HepG2 (cell line): ENCODE measurements around the gene ITPR1. TPM values are rescaled to one million over a fixed set of nuclear protein-coding genes. Genes with fewer than 3 reads are reported as not detected.

Experiments used
- ATAC-seq: fragments of 200-7000 bp; cut with Tn5 transposase; 3 replicates; pipeline ENCODE4 v1.9.1; 2020; ENCODE audit warnings: mild to moderate bottlenecking, moderate library complexity
- BruUV-seq: library from RNA; stranded (reverse); fragments of 400-500 nt; replicated peaks from 2 replicates; lab custom pipeline; 2021; lab: Mats Ljungman, UMichigan
- CTCF ChIA-PET: fragments of 300-600 bp; formaldehyde crosslinking; extraction: SDS; loops from one replicate; lab custom pipeline; 2021; ENCODE audit warnings: low total read pairs, inconsistent platforms, low intra/inter-chr PET ratio; lab: Yijun Ruan, JAX
- POLR2A ChIA-PET: fragments of 350-600 bp; sonication (Branson Sonifier 250); formaldehyde crosslinking; loops from one replicate; lab custom pipeline; 2020; ENCODE audit warnings: antibody characterized with exemption, inconsistent platforms; lab: Yijun Ruan, JAX
- DNase-seq: peaks from one replicate; pipeline ENCODE4 v3.0.0-alpha.2; 2015; ENCODE audit warnings: low spot score
- FAIRE-seq: peaks from 3 replicates; lab custom pipeline; 2011; peaks lifted over from hg19 to GRCh38; lab: Jason Lieb, UNC
- H2AFZ ChIP-seq: one replicate; pipeline ENCODE4 v1.6.1; 2011; ENCODE audit warnings: low read length, inconsistent platforms
- H3K27ac ChIP-seq: fragments of 300-600 bp; 3 replicates; pipeline ENCODE4 v1.8.0; 2011; ENCODE audit warnings: mixed run types, mild to moderate bottlenecking, mixed read lengths, low read length, inconsistent platforms; ENCODE audit not compliant: insufficient read depth; ENCODE audit errors: extremely low read length
- H3K27me3 ChIP-seq, 2 experiments: fragments of 200-600 bp in 1 of 2; 2 replicates in 1 of 2; 3 replicates in 1 of 2; pipeline versions ENCODE4 v1.6.0 to v1.8.0; 2011; ENCODE audit warnings: low read length in 2 of 2, mild to moderate bottlenecking in 2 of 2, moderate library complexity in 2 of 2, inconsistent platforms in 1 of 2; ENCODE audit not compliant: insufficient read depth in 2 of 2, control insufficient read depth in 1 of 2
- H3K36me3 ChIP-seq, 2 experiments: fragments of 200-600 bp in 1 of 2; replicated peaks in 1 of 2; 2 replicates in 1 of 2; 3 replicates in 1 of 2; pipeline versions ENCODE4 v1.5.1 to v1.8.0; 2011; ENCODE audit warnings: low read length in 2 of 2, inconsistent platforms in 1 of 2; ENCODE audit not compliant: insufficient read depth in 2 of 2, control insufficient read depth in 1 of 2
- H3K4me1 ChIP-seq: 2 replicates; pipeline ENCODE4 v1.5.1; 2012; ENCODE audit warnings: low read length, inconsistent platforms; ENCODE audit not compliant: insufficient read depth
- H3K4me2 ChIP-seq: 2 replicates; pipeline ENCODE4 v1.6.0; 2011; ENCODE audit warnings: low read depth, low read length, inconsistent platforms
- H3K4me3 ChIP-seq, 3 experiments: fragments of 200-600 bp in 1 of 3; sonication (generic), shearing (Covaris generic) in 1 of 3; replicated peaks in 1 of 3; 2 replicates each; pipeline ENCODE4 v1.5.1; 2011 to 2016; ENCODE audit warnings: low read length in 3 of 3, inconsistent platforms in 2 of 3, low read depth in 2 of 3, mild to moderate bottlenecking in 2 of 3, control low read depth in 1 of 3, mixed read lengths in 1 of 3; ENCODE audit not compliant: insufficient read depth in 1 of 3
- H3K79me2 ChIP-seq: one replicate; pipeline ENCODE4 v1.6.1; 2011; ENCODE audit warnings: low read length, inconsistent platforms; ENCODE audit not compliant: insufficient read depth
- H3K9ac ChIP-seq: 2 replicates; pipeline ENCODE4 v1.6.0; 2011; ENCODE audit warnings: mild to moderate bottlenecking, low read depth, low read length, inconsistent platforms; ENCODE audit not compliant: insufficient read depth
- H3K9me3 ChIP-seq: 2 replicates; pipeline ENCODE4 v1.5.1; 2012; ENCODE audit warnings: mild to moderate bottlenecking, low read length
- H4K20me1 ChIP-seq: 2 replicates; pipeline ENCODE4 v1.6.0; 2011; ENCODE audit warnings: inconsistent platforms, mild to moderate bottlenecking, low read length, moderate library complexity; ENCODE audit not compliant: insufficient read depth
- AHDC1 ChIP-seq: sonication (generic); formaldehyde crosslinking; IDR thresholded peaks from 2 replicates; pipeline ENCODE4 v1.5.1; 2020; ENCODE audit warnings: mild to moderate bottlenecking, missing genetic modification reagents, borderline replicate concordance
- ARHGAP35 ChIP-seq: sonication (generic); formaldehyde crosslinking; IDR thresholded peaks from 2 replicates; pipeline ENCODE4 v1.9.0; 2022; ENCODE audit warnings: mild to moderate bottlenecking, inconsistent platforms, moderate library complexity, missing genetic modification reagents, borderline replicate concordance
- BCL6 ChIP-seq: IDR thresholded peaks from 2 replicates; pipeline ENCODE4 v1.6.1; 2016; ENCODE audit warnings: missing genetic modification reagents, missing compliant biosample characterization
- BHLHE40 ChIP-seq: IDR thresholded peaks from 2 replicates; pipeline ENCODE4 v1.6.1; 2011; ENCODE audit warnings: low read length, improper control_type of control experiment
- CREM ChIP-seq, 2 experiments: sonication (generic) in 1 of 2; formaldehyde crosslinking in 1 of 2; IDR thresholded peaks; 2 replicates each; pipeline versions ENCODE4 v1.4.0 to v1.6.1; 2016 to 2020; ENCODE audit warnings: antibody characterized with exemption in 1 of 2, mild to moderate bottlenecking in 1 of 2, missing genetic modification reagents in 1 of 2
- E2F2 ChIP-seq: sonication (generic); formaldehyde crosslinking; IDR thresholded peaks from 2 replicates; pipeline ENCODE4 v1.4.0; 2020; ENCODE audit warnings: missing genetic modification reagents, borderline replicate concordance
- FOXA1 ChIP-seq, 2 experiments: fragments of 450-650 bp in 1 of 2; sonication (generic) in 1 of 2; formaldehyde crosslinking in 1 of 2; IDR thresholded peaks; 2 replicates each; pipeline versions ENCODE4 v1.4.0 to v1.6.1; 2016 to 2020; ENCODE audit warnings: missing genetic modification reagents in 1 of 2
- FOXO1 ChIP-seq: sonication (generic); formaldehyde crosslinking; IDR thresholded peaks from 2 replicates; pipeline ENCODE4 v1.4.0; 2020; ENCODE audit warnings: missing genetic modification reagents
- HNRNPLL ChIP-seq: fragments of 200-400 bp; formaldehyde crosslinking; IDR thresholded peaks from 2 replicates; pipeline ENCODE4 v1.6.1; 2017; ENCODE audit warnings: mild to moderate bottlenecking, low read depth, low read length; ENCODE audit not compliant: poor library complexity, severe bottlenecking
- NR2F6 ChIP-seq, 2 experiments: IDR thresholded peaks; 2 replicates each; pipeline ENCODE4 v1.6.1; 2016; ENCODE audit warnings: antibody characterized with exemption in 1 of 2, mild to moderate bottlenecking in 1 of 2
- SOX13 ChIP-seq, 3 experiments: fragments of 450-650 bp in 1 of 3; sonication (generic) in 1 of 3; formaldehyde crosslinking in 1 of 3; IDR thresholded peaks in 2 of 3; conservative IDR thresholded peaks in 1 of 3; 2 replicates each; pipeline versions ENCODE4 v1.5.0 to v1.6.1; 2016 to 2020; ENCODE audit warnings: antibody characterized with exemption in 1 of 3, mild to moderate bottlenecking in 1 of 3, missing compliant biosample characterization in 1 of 3, missing genetic modification reagents in 1 of 3, moderate library complexity in 1 of 3
- TBL1XR1 ChIP-seq: fragments of 150-350 bp; IDR thresholded peaks from 2 replicates; pipeline ENCODE4 v1.6.1; 2014; ENCODE audit warnings: borderline replicate concordance, low read length; ENCODE audit not compliant: partially characterized antibody
- ZIK1 ChIP-seq: sonication (generic); formaldehyde crosslinking; IDR thresholded peaks from 2 replicates; pipeline ENCODE4 v1.5.0; 2020; ENCODE audit warnings: mild to moderate bottlenecking, low read depth, missing genetic modification reagents, borderline replicate concordance
- ZNF101 ChIP-seq: sonication (generic); formaldehyde crosslinking; IDR thresholded peaks from 2 replicates; pipeline ENCODE4 v1.4.0; 2020; ENCODE audit warnings: mild to moderate bottlenecking, low read depth, missing genetic modification reagents, borderline replicate concordance
- WGBS: methylation state at CpG from one replicate; pipeline ENCODE4 v1.1.6; 2017; ENCODE audit warnings: low lambda C conversion rate; 5-methylcytosine and 5-hydroxymethylcytosine counted together
- in situ Hi-C: cut with HindIII; loops from 2 replicates; pipeline ENCODE4 v1.10.0; 2017; ENCODE audit warnings: low pct_unique_long_range_greater_than_20kb; ENCODE audit not compliant: extremely low pct_ligation_motif_present
- intact Hi-C: fragments of 100-400 bp; cut with micrococcal nuclease; formaldehyde crosslinking; loops from one replicate; pipeline ENCODE4 v1.10.0; 2022; ENCODE audit not compliant: unreplicated experiment
- polyA plus RNA-seq, 8 experiments: library from polyadenylated mRNA; depleted of rRNA in 3 of 8; stranded (reverse) in 7 of 8; unstranded in 1 of 8; fragments of >200 nt; fragmentation: Illumina TruSeq in 4 of 8; extraction: Trizol in 4 of 8; gene quantifications; 2 replicates each; pipeline versions ENCODE4 v1.2.1 to v1.2.3, GENCODE V29; 2011 to 2016; ENCODE audit warnings: low read depth in 4 of 8, missing spikeins in 1 of 8, mixed read lengths in 1 of 8; ENCODE audit not compliant: insufficient read depth in 1 of 8
- total RNA-seq, 5 experiments: library from RNA; depleted of rRNA; stranded (reverse); fragments of >200 nt; fragmentation: Illumina TruSeq; extraction: Trizol; gene quantifications; 2 replicates each; pipeline ENCODE4 v1.2.3, GENCODE V29; 2016; ENCODE audit warnings: low read depth in 1 of 5

ITPR1 gene
- total and polyA plus RNA-seq, 2 of the 13 experiments (the other 11 are each of a cell fraction or from before 2014, with no cell fraction given), result 10.0 to 11.4 TPM

GRCh38 chr3:4565809-4566501 is 72.8 kb downstream of the ITPR1 start:
- H3K9ac ChIP-seq, result 0 out of 2 replicates have a peak overlapping the region, but pooled peaks have one; percentile 15
- CTCF ChIA-PET, result no interaction called here
- H3K27me3 ChIP-seq, result no peaks in the 10 kb centered on the region
- in situ Hi-C loops, result loop anchor here (5.0 kb wide), 1 partner anchor 69 kb away; no protein-coding TSS in a partner anchor
- intact Hi-C loops, result no loop called here
- peaks cover 67% of the 10 kb centered on the region for H3K4me1 ChIP-seq
- FAIRE-seq (peak; percentile 81), DNase-seq (peak; percentile 85), ATAC-seq (peak; percentile 86)
- H3K27ac ChIP-seq, result peak overlapping the region; percentile 68
- H3K9me3 ChIP-seq, result no peaks in the 10 kb centered on the region
- peak overlapping the region; percentile 57 for H3K4me2 ChIP-seq
- WGBS, result 21% methylated on average over 5 of the region's 5 CpGs
- POLR2A ChIA-PET, result interaction anchor here (0.6 to 3.4 kb wide), 4 partner anchors 25 to 99 kb away, joined by 3 to 25 read pairs (median 4); partner anchors contain the start of genes ITPR1 and SUMF1
- no TSS peak for BruUV-seq
- H2AFZ ChIP-seq, result no peak overlapping the region
- H4K20me1 ChIP-seq, result no peaks in the 10 kb centered on the region
- H3K4me3 ChIP-seq, result peak overlapping the region in 1 of 3 experiments; percentile 32; a peak in 2 of 6 replicates
- no peaks in the 10 kb centered on the region for H3K79me2 ChIP-seq
- H3K36me3 ChIP-seq, result no peaks in the 10 kb centered on the region
- TF ChIP-seq BCL6 (peak; percentile 45; the same call in 1 of the 2 replicates), ZIK1 (no peak), FOXO1 (peak; percentile 37; the same call in 1 of the 2 replicates), NR2F6 (IDR thresholded peaks at IDR 0.05) (peak; percentile 57), NR2F6 (CRISPR knock-in tag; IDR thresholded peaks at IDR 0.05) (peak; percentile 23; the same call in 1 of the 2 replicates), E2F2 (no peak), AHDC1 (peak; percentile 64; the same call in 1 of the 2 replicates), CREM (IDR thresholded peaks at IDR 0.05) (0 out of 2 replicates have a peak, but pooled peaks have one; percentile 19), CREM (CRISPR knock-in tag; IDR thresholded peaks at IDR 0.05) (no peak), TBL1XR1 (peak; percentile 44), BHLHE40 (no peak), ARHGAP35 (CRISPR knock-in tag) (no peak), FOXA1 (IDR thresholded peaks at IDR 0.05) (0 out of 2 replicates have a peak, but pooled peaks have one; percentile 13), FOXA1 (CRISPR knock-in tag; IDR thresholded peaks at IDR 0.05) (peak; percentile 44), SOX13 (IDR thresholded peaks at IDR 0.05) (no peak), SOX13 (CRISPR knock-in tag; conservative IDR thresholded peaks at IDR 0.05 in 1 of 2, IDR thresholded peaks at IDR 0.05 in 1 of 2) (peak in 1 of 2 experiments; percentile 45; a peak in 1 of 4 replicates), HNRNPLL (no peak), ZNF101 (CRISPR knock-in tag) (no peak)
